H9 (cell line): Measurements from ENCODE around the gene PIK3CD. TPM values are rescaled to one million over a fixed set of nuclear protein-coding genes. Genes with fewer than 3 reads are reported as not detected.

ENCODE experiments used
- DNase-seq: peaks from one replicate; pipeline ENCODE4 v3.0.0-alpha.2; 2017
- H2AFZ ChIP-seq: one replicate; pipeline ENCODE4 v1.6.1; 2013; ENCODE audit warnings: mild to moderate bottlenecking, low read length, control low read depth, moderate library complexity
- H2AK5ac ChIP-seq: 2 replicates; pipeline ENCODE4 v1.6.1; 2013; ENCODE audit warnings: low read length, control low read depth, mixed read lengths; ENCODE audit not compliant: insufficient read length
- H2BK120ac ChIP-seq: one replicate; pipeline ENCODE4 v1.6.1; 2013; ENCODE audit warnings: low read depth, mild to moderate bottlenecking, low read length, control low read depth, inconsistent platforms; ENCODE audit not compliant: poor library complexity, severe bottlenecking
- H2BK12ac ChIP-seq: 2 replicates; pipeline ENCODE4 v1.6.1; 2013; ENCODE audit warnings: low read length, control low read depth, mixed read lengths, low read depth; ENCODE audit not compliant: insufficient read length
- H2BK15ac ChIP-seq: 2 replicates; pipeline ENCODE4 v1.6.1; 2013; ENCODE audit warnings: low read depth, low read length, control low read depth
- H2BK20ac ChIP-seq: one replicate; pipeline ENCODE4 v1.6.1; 2013; ENCODE audit warnings: low read depth, mild to moderate bottlenecking, low read length, control low read depth, inconsistent platforms; ENCODE audit not compliant: poor library complexity, severe bottlenecking
- H2BK5ac ChIP-seq: 2 replicates; pipeline ENCODE4 v1.6.1; 2013; ENCODE audit warnings: low read length, control low read depth, mixed read lengths; ENCODE audit not compliant: insufficient read length
- H3K14ac ChIP-seq: 2 replicates; pipeline ENCODE4 v1.6.1; 2013; ENCODE audit warnings: low read length, control low read depth; ENCODE audit not compliant: insufficient read depth
- H3K18ac ChIP-seq: 2 replicates; pipeline ENCODE4 v1.6.1; 2013; ENCODE audit warnings: low read depth, mild to moderate bottlenecking, mixed read lengths, low read length, control low read depth; ENCODE audit not compliant: insufficient read length
- H3K23ac ChIP-seq: 2 replicates; pipeline ENCODE4 v1.6.1; 2013; ENCODE audit warnings: low read length, control low read depth, mixed read lengths, low read depth; ENCODE audit not compliant: insufficient read length
- H3K23me2 ChIP-seq: 2 replicates; pipeline ENCODE4 v1.6.1; 2013; ENCODE audit warnings: low read depth, mild to moderate bottlenecking, mixed read lengths, low read length, control low read depth; ENCODE audit not compliant: insufficient read length, poor library complexity, severe bottlenecking
- H3K27ac ChIP-seq: 2 replicates; pipeline ENCODE4 v1.5.1; 2013; ENCODE audit warnings: low read length, control low read depth, mixed read lengths, low read depth; ENCODE audit not compliant: insufficient read length
- H3K27me3 ChIP-seq: 2 replicates; pipeline ENCODE4 v1.6.1; 2013; ENCODE audit warnings: low read length, control low read depth, inconsistent platforms; ENCODE audit not compliant: insufficient read depth
- H3K4ac ChIP-seq: 2 replicates; pipeline ENCODE4 v1.6.1; 2013; ENCODE audit warnings: low read depth, mild to moderate bottlenecking, control low read depth, inconsistent platforms, low read length, moderate library complexity
- H3K4me1 ChIP-seq: 2 replicates; pipeline ENCODE4 v1.6.1; 2013; ENCODE audit warnings: low read length, control low read depth, inconsistent platforms; ENCODE audit not compliant: insufficient read depth
- H3K4me2 ChIP-seq: 2 replicates; pipeline ENCODE4 v1.6.1; 2013; ENCODE audit warnings: low read length, control low read depth, mixed read lengths; ENCODE audit not compliant: insufficient read length, insufficient read depth
- H3K56ac ChIP-seq: 2 replicates; pipeline ENCODE4 v1.6.1; 2013; ENCODE audit warnings: low read depth, mild to moderate bottlenecking, mixed read lengths, low read length, control low read depth; ENCODE audit not compliant: insufficient read length
- H3K79me1 ChIP-seq: 2 replicates; pipeline ENCODE4 v1.6.1; 2013; ENCODE audit warnings: low read depth, mild to moderate bottlenecking, moderate library complexity, low read length, control low read depth, inconsistent platforms; ENCODE audit not compliant: insufficient read depth, poor library complexity, severe bottlenecking
- H3K79me2 ChIP-seq: 2 replicates; pipeline ENCODE4 v1.6.1; 2013; ENCODE audit warnings: low read length, control low read depth, inconsistent platforms; ENCODE audit not compliant: insufficient read depth
- H3K9ac ChIP-seq: 2 replicates; pipeline ENCODE4 v1.6.1; 2013; ENCODE audit warnings: low read length, control low read depth, mixed read lengths; ENCODE audit not compliant: insufficient read length; ENCODE audit errors: extremely low read depth
- H3K9me3 ChIP-seq: one replicate; pipeline ENCODE4 v1.6.1; 2013; ENCODE audit warnings: low read depth, low read length, inconsistent platforms; ENCODE audit not compliant: control insufficient read depth
- H3T11ph ChIP-seq: one replicate; pipeline ENCODE4 v1.6.1; 2013; ENCODE audit warnings: mild to moderate bottlenecking, low read length, control low read depth, inconsistent platforms
- H4K20me1 ChIP-seq: one replicate; pipeline ENCODE4 v1.6.1; 2013; ENCODE audit not compliant: control insufficient read depth, insufficient read length, insufficient read depth
- H4K5ac ChIP-seq: 2 replicates; pipeline ENCODE4 v1.6.1; 2013; ENCODE audit warnings: low read depth, mild to moderate bottlenecking, mixed read lengths, low read length, control low read depth; ENCODE audit not compliant: insufficient read length
- H4K8ac ChIP-seq: replicated peaks from 2 replicates; pipeline ENCODE4 v1.6.1; 2013; ENCODE audit warnings: low read length, control low read depth, mixed read lengths, low read depth; ENCODE audit not compliant: insufficient read length
- H4K91ac ChIP-seq: 2 replicates; pipeline ENCODE4 v1.6.1; 2013; ENCODE audit warnings: low read depth, mild to moderate bottlenecking, moderate library complexity, mixed read lengths, low read length, control low read depth; ENCODE audit not compliant: insufficient read length
- H3K27ac Mint-ChIP-seq, 3 experiments: 2 replicates in 2 of 3; 3 replicates in 1 of 3; pipeline ENCODE4 v1.8.0; 2020 to 2021; ENCODE audit warnings: mixed read lengths in 3 of 3, mild to moderate bottlenecking in 1 of 3, moderate library complexity in 1 of 3
- H3K27me3 Mint-ChIP-seq: 2 replicates; pipeline ENCODE4 v1.8.0; 2021; ENCODE audit warnings: low read depth, mild to moderate bottlenecking, moderate library complexity, mixed read lengths
- H3K36me3 Mint-ChIP-seq, 3 experiments: 2 replicates in 2 of 3; 3 replicates in 1 of 3; pipeline ENCODE4 v1.8.0; 2020 to 2021; ENCODE audit warnings: low read depth in 3 of 3, mixed read lengths in 3 of 3; ENCODE audit not compliant: insufficient read depth in 1 of 3
- H3K4me1 Mint-ChIP-seq, 2 experiments: 2 replicates each; pipeline ENCODE4 v1.8.0; 2020; ENCODE audit warnings: mixed read lengths in 2 of 2
- H3K4me3 Mint-ChIP-seq, 2 experiments: 2 replicates in 1 of 2; 3 replicates in 1 of 2; pipeline ENCODE4 v1.8.0; 2020 to 2021; ENCODE audit warnings: mild to moderate bottlenecking in 2 of 2, mixed read lengths in 2 of 2, moderate library complexity in 1 of 2
- H3K9me3 Mint-ChIP-seq, 2 experiments: 2 replicates in 1 of 2; 3 replicates in 1 of 2; pipeline ENCODE4 v1.8.0; 2020; ENCODE audit warnings: mild to moderate bottlenecking in 2 of 2, mixed read lengths in 2 of 2, moderate library complexity in 1 of 2
- CTCF ChIP-seq: fragments of 200-600 bp; sonication (generic); conservative IDR thresholded peaks from 3 replicates; pipeline ENCODE4 v1.8.0; 2021; ENCODE audit warnings: antibody characterized with exemption, mild to moderate bottlenecking
- WGBS: extraction: QIAGEN DNeasy Blood & Tissue Kit; methylation state at CpG from one replicate; pipeline ENCODE4 v1.1.7; 2013; ENCODE audit warnings: missing lambda C conversion rate, low lambda C conversion rate, mixed read lengths; ENCODE audit not compliant: insufficient read length; ENCODE audit errors: extremely low coverage; 5-methylcytosine and 5-hydroxymethylcytosine counted together
- total RNA-seq: library from RNA; stranded (reverse); gene quantifications from 2 replicates; pipeline ENCODE4 v1.2.1, GENCODE V29; 2021

The PIK3CD gene
- total RNA-seq, 1 experiment from 2014 or later = 10.0 TPM

GRCh38 chr1:9726406-9726805 is 74.9 kb downstream of the PIK3CD start:
- Histone ChIP-seq H3K27me3 (no peaks in the 10 kb centered on the region), H4K8ac (no peak overlapping the region)

More at GRCh38 chr1:9726406-9726805, 74.9 kb downstream of the PIK3CD start:
- H2AFZ ChIP-seq = no peak overlapping the region
- TF ChIP-seq CTCF = no peak
- no peak overlapping the region for H2AK5ac ChIP-seq
- no peak overlapping the region; a peak in 1 of 7 replicates for H3K27ac Mint-ChIP-seq
- peaks cover 39 to 65% (median 62%) of the 10 kb centered on the region in 3 experiments for H3K36me3 Mint-ChIP-seq
- no peak overlapping the region for H2BK12ac ChIP-seq
- H3K23ac ChIP-seq = no peak overlapping the region
- no peak for DNase-seq
- no peak overlapping the region for H3K4ac ChIP-seq
- H4K20me1 ChIP-seq = no peaks in the 10 kb centered on the region
- H3K4me1 ChIP-seq = no peaks in the 10 kb centered on the region
- H3K56ac ChIP-seq = no peak overlapping the region
- H3K27me3 Mint-ChIP-seq = no peaks in the 10 kb centered on the region; the same call in 1 of the 2 replicates
- no peaks in the 10 kb centered on the region for H3K9me3 ChIP-seq
- H3K27ac ChIP-seq = no peak overlapping the region
- H2BK15ac ChIP-seq = no peak overlapping the region
- no peak overlapping the region for H3K9ac ChIP-seq
- no peak overlapping the region for H3K18ac ChIP-seq
- H3T11ph ChIP-seq = no peak overlapping the region
- peaks cover 0 to under 1% of the 10 kb centered on the region in 2 experiments; a peak in 3 of 4 replicates for H3K4me1 Mint-ChIP-seq
- H3K79me1 ChIP-seq = no peaks in the 10 kb centered on the region
- no peak overlapping the region for H2BK120ac ChIP-seq
- no peak overlapping the region for H2BK20ac ChIP-seq
- H3K4me3 Mint-ChIP-seq = no peak overlapping the region
- no peaks in the 10 kb centered on the region for H3K23me2 ChIP-seq
- no peaks in the 10 kb centered on the region for H3K79me2 ChIP-seq
- no CpG with 5 or more reads among the region's 6 CpGs for WGBS
- H3K14ac ChIP-seq = no peak overlapping the region
- no peak overlapping the region for H4K5ac ChIP-seq
- peaks cover 6% of the 10 kb centered on the region in 2 experiments; a peak in 4 of 5 replicates for H3K9me3 Mint-ChIP-seq
- H2BK5ac ChIP-seq = no peak overlapping the region
- H3K4me2 ChIP-seq = no peak overlapping the region
- no peak overlapping the region for H4K91ac ChIP-seq
